HepG2 (cell line): Measurements from ENCODE around the gene CCN6. TPM values are rescaled to one million over a fixed set of nuclear protein-coding genes. Genes with fewer than 3 reads are reported as not detected.
A peak's percentile ranks its signal among the peaks of the same experiment; 100 is the strongest.

Experiments
- ATAC-seq: fragments of 200-7000 bp; cut with Tn5 transposase; 3 replicates; pipeline ENCODE4 v1.9.1; 2020; ENCODE audit warnings: mild to moderate bottlenecking, moderate library complexity
- BruUV-seq: library from RNA; stranded (reverse); fragments of 400-500 nt; replicated peaks from 2 replicates; lab custom pipeline; 2021; lab: Mats Ljungman, UMichigan
- CTCF ChIA-PET: fragments of 300-600 bp; formaldehyde crosslinking; extraction: SDS; loops from one replicate; lab custom pipeline; 2021; ENCODE audit warnings: low total read pairs, inconsistent platforms, low intra/inter-chr PET ratio; lab: Yijun Ruan, JAX
- POLR2A ChIA-PET: fragments of 350-600 bp; sonication (Branson Sonifier 250); formaldehyde crosslinking; loops from one replicate; lab custom pipeline; 2020; ENCODE audit warnings: antibody characterized with exemption, inconsistent platforms; lab: Yijun Ruan, JAX
- DNase-seq: peaks from one replicate; pipeline ENCODE4 v3.0.0-alpha.2; 2015; ENCODE audit warnings: low spot score
- FAIRE-seq: peaks from 3 replicates; lab custom pipeline; 2011; peaks lifted over from hg19 to GRCh38; lab: Jason Lieb, UNC
- H2AFZ ChIP-seq: one replicate; pipeline ENCODE4 v1.6.1; 2011; ENCODE audit warnings: low read length, inconsistent platforms
- H3K27ac ChIP-seq: fragments of 300-600 bp; 3 replicates; pipeline ENCODE4 v1.8.0; 2011; ENCODE audit warnings: mixed run types, mild to moderate bottlenecking, mixed read lengths, low read length, inconsistent platforms; ENCODE audit not compliant: insufficient read depth; ENCODE audit errors: extremely low read length
- H3K27me3 ChIP-seq, 2 experiments: fragments of 200-600 bp in 1 of 2; 2 replicates in 1 of 2; 3 replicates in 1 of 2; pipeline versions ENCODE4 v1.6.0 to v1.8.0; 2011; ENCODE audit warnings: low read length in 2 of 2, mild to moderate bottlenecking in 2 of 2, moderate library complexity in 2 of 2, inconsistent platforms in 1 of 2; ENCODE audit not compliant: insufficient read depth in 2 of 2, control insufficient read depth in 1 of 2
- H3K36me3 ChIP-seq, 2 experiments: fragments of 200-600 bp in 1 of 2; replicated peaks in 1 of 2; 2 replicates in 1 of 2; 3 replicates in 1 of 2; pipeline versions ENCODE4 v1.5.1 to v1.8.0; 2011; ENCODE audit warnings: low read length in 2 of 2, inconsistent platforms in 1 of 2; ENCODE audit not compliant: insufficient read depth in 2 of 2, control insufficient read depth in 1 of 2
- H3K4me1 ChIP-seq: 2 replicates; pipeline ENCODE4 v1.5.1; 2012; ENCODE audit warnings: low read length, inconsistent platforms; ENCODE audit not compliant: insufficient read depth
- H3K4me2 ChIP-seq: 2 replicates; pipeline ENCODE4 v1.6.0; 2011; ENCODE audit warnings: low read depth, low read length, inconsistent platforms
- H3K4me3 ChIP-seq, 3 experiments: fragments of 200-600 bp in 1 of 3; sonication (generic), shearing (Covaris generic) in 1 of 3; replicated peaks in 1 of 3; 2 replicates each; pipeline ENCODE4 v1.5.1; 2011 to 2016; ENCODE audit warnings: low read length in 3 of 3, inconsistent platforms in 2 of 3, low read depth in 2 of 3, mild to moderate bottlenecking in 2 of 3, control low read depth in 1 of 3, mixed read lengths in 1 of 3; ENCODE audit not compliant: insufficient read depth in 1 of 3
- H3K79me2 ChIP-seq: one replicate; pipeline ENCODE4 v1.6.1; 2011; ENCODE audit warnings: low read length, inconsistent platforms; ENCODE audit not compliant: insufficient read depth
- H3K9ac ChIP-seq: 2 replicates; pipeline ENCODE4 v1.6.0; 2011; ENCODE audit warnings: mild to moderate bottlenecking, low read depth, low read length, inconsistent platforms; ENCODE audit not compliant: insufficient read depth
- H3K9me3 ChIP-seq: 2 replicates; pipeline ENCODE4 v1.5.1; 2012; ENCODE audit warnings: mild to moderate bottlenecking, low read length
- H4K20me1 ChIP-seq: 2 replicates; pipeline ENCODE4 v1.6.0; 2011; ENCODE audit warnings: inconsistent platforms, mild to moderate bottlenecking, low read length, moderate library complexity; ENCODE audit not compliant: insufficient read depth
- AGO1 ChIP-seq: fragments of 200-400 bp; formaldehyde crosslinking; IDR thresholded peaks from 2 replicates; pipeline ENCODE4 v1.6.1; 2017; ENCODE audit warnings: mild to moderate bottlenecking, low read depth, low read length, moderate library complexity; ENCODE audit not compliant: poor library complexity, severe bottlenecking
- GFI1 ChIP-seq: sonication (generic); formaldehyde crosslinking; IDR thresholded peaks from 2 replicates; pipeline ENCODE4 v1.5.0; 2020; ENCODE audit warnings: missing genetic modification reagents, mild to moderate bottlenecking, borderline replicate concordance
- HMG20B ChIP-seq: conservative IDR thresholded peaks from 2 replicates; pipeline ENCODE4 v1.6.1; 2016; ENCODE audit warnings: missing genetic modification reagents, missing compliant biosample characterization
- MAFF ChIP-seq: IDR thresholded peaks from 2 replicates; pipeline ENCODE4 v1.6.1; 2011; ENCODE audit warnings: low read depth, low read length, improper control_type of control experiment
- MAFK ChIP-seq, 2 experiments: IDR thresholded peaks in 1 of 2; conservative IDR thresholded peaks in 1 of 2; 2 replicates each; pipeline ENCODE4 v1.6.1; 2011; ENCODE audit warnings: improper control_type of control experiment in 2 of 2, low read length in 2 of 2
- NFE2L2 ChIP-seq: fragments of 150-350 bp; IDR thresholded peaks from 2 replicates; pipeline ENCODE4 v1.6.1; 2014; ENCODE audit warnings: low read length
- WGBS: methylation state at CpG from one replicate; pipeline ENCODE4 v1.1.6; 2017; ENCODE audit warnings: low lambda C conversion rate; 5-methylcytosine and 5-hydroxymethylcytosine counted together
- in situ Hi-C: cut with HindIII; loops from 2 replicates; pipeline ENCODE4 v1.10.0; 2017; ENCODE audit warnings: low pct_unique_long_range_greater_than_20kb; ENCODE audit not compliant: extremely low pct_ligation_motif_present
- intact Hi-C: fragments of 100-400 bp; cut with micrococcal nuclease; formaldehyde crosslinking; loops from one replicate; pipeline ENCODE4 v1.10.0; 2022; ENCODE audit not compliant: unreplicated experiment
- polyA plus RNA-seq, 8 experiments: library from polyadenylated mRNA; depleted of rRNA in 3 of 8; stranded (reverse) in 7 of 8; unstranded in 1 of 8; fragments of >200 nt; fragmentation: Illumina TruSeq in 4 of 8; extraction: Trizol in 4 of 8; gene quantifications; 2 replicates each; pipeline versions ENCODE4 v1.2.1 to v1.2.3, GENCODE V29; 2011 to 2016; ENCODE audit warnings: low read depth in 4 of 8, missing spikeins in 1 of 8, mixed read lengths in 1 of 8; ENCODE audit not compliant: insufficient read depth in 1 of 8
- total RNA-seq, 5 experiments: library from RNA; depleted of rRNA; stranded (reverse); fragments of >200 nt; fragmentation: Illumina TruSeq; extraction: Trizol; gene quantifications; 2 replicates each; pipeline ENCODE4 v1.2.3, GENCODE V29; 2016; ENCODE audit warnings: low read depth in 1 of 5

CCN6 gene
- total and polyA plus RNA-seq, 2 of the 13 experiments (the other 11 are each of a cell fraction or from before 2014, with no cell fraction given), result not detected

DNA sequence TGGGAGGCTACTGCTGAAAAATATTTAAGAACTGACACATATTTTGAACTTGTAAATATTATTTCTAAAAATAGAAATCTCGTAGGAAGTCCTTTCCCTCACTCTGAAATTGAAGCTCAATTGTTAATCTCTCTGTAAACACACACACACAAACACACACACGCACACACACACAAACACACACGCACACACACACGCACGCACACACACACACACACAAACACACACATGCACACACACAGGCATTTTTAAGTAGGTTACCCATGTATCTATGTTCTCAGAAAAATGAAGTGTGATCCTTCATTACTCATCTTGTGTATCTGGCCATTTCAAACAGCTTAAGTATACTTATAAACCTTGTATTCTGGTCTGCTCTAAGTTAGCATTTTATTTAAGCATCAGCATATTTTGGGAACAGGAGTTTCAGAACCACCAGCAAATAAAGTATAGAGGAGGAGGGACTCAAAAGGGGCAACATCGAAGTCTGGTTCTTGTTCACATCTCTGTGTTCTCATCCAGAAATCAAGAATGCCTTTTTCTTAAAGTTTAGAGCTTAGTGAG is 11.6 kb downstream of the CCN6 start:
- no peaks in the 10 kb centered on the region for H3K79me2 ChIP-seq
- DNase-seq (no peak), FAIRE-seq (no peak), ATAC-seq (no peak)
- H3K27ac ChIP-seq, result no peak overlapping the region
- in situ Hi-C loops (no loop called here), intact Hi-C loops (no loop called here)
- H3K36me3 ChIP-seq, result no peaks in the 10 kb centered on the region
- 53% methylated on average over 6 of the region's 6 CpGs for WGBS
- no peak overlapping the region for H3K4me2 ChIP-seq
- no peaks in the 10 kb centered on the region for H3K4me1 ChIP-seq
- BruUV-seq, result no TSS peak
- H2AFZ ChIP-seq, result no peak overlapping the region
- H4K20me1 ChIP-seq, result no peaks in the 10 kb centered on the region
- H3K4me3 ChIP-seq, result no peak overlapping the region
- no peak overlapping the region for H3K9ac ChIP-seq
- CTCF ChIA-PET, result no interaction called here
- no peaks in the 10 kb centered on the region for H3K27me3 ChIP-seq
- TF ChIP-seq MAFK (conservative IDR thresholded peaks at IDR 0.05 in 1 of 2, IDR thresholded peaks at IDR 0.05 in 1 of 2; ENCODE audit: low read length in 2 of 2) (peak; percentile 60 to 68), MAFF (peak; percentile 33; the same call in 1 of the 2 replicates), HMG20B (no peak)
- POLR2A ChIA-PET, result no interaction called here
- no peaks in the 10 kb centered on the region for H3K9me3 ChIP-seq

DNA sequence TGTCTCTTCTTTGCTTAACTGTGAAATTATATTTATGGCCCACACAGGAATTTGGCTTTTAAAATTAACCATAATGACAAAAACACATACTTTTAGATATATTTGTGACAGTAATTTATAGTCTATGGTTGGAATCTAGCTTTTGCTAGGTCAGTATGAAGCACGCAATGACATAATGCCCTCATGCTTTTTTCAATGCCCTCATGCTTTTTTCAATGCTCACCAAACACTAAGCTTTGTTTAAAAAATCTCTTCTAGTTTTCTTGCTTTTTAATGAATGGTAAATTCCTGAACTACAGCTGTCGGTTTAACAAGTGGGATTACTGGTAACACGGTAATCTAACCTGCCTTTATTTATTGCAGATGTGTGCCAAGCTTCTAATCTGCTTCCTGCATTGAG is 12.7 kb downstream of the CCN6 start:
- no peak overlapping the region for H3K4me2 ChIP-seq
- in situ Hi-C loops, result no loop called here
- no peak for ATAC-seq
- no peaks in the 10 kb centered on the region for H3K27me3 ChIP-seq
- H3K4me3 ChIP-seq, result no peak overlapping the region
- H3K9ac ChIP-seq, result no peak overlapping the region
- TF ChIP-seq AGO1, result no peak
- no peak for TF ChIP-seq GFI1 (CRISPR knock-in tag)
- TF ChIP-seq NFE2L2, result no peak
- TF ChIP-seq, all 625 proteins: peak for 0
- ChIA-PET CTCF (no interaction called here), POLR2A (no interaction called here)
- Histone ChIP-seq H3K36me3 (no peaks in the 10 kb centered on the region; a peak in 1 of 5 replicates), H3K9me3 (no peaks in the 10 kb centered on the region), H4K20me1 (no peaks in the 10 kb centered on the region), H3K79me2 (no peaks in the 10 kb centered on the region), H3K4me1 (no peaks in the 10 kb centered on the region), H2AFZ (no peak overlapping the region), H3K27ac (no peak overlapping the region)
- intact Hi-C loops, result no loop called here
- FAIRE-seq, result no peak
- DNase-seq, result no peak
- 68% methylated on average over 3 of the region's 3 CpGs for WGBS
- BruUV-seq, result no TSS peak
